Measurements from ENCODE around the gene TNC. TPM values are rescaled to one million over a fixed set of nuclear protein-coding genes. Genes with fewer than 3 reads are reported as not detected.

The TNC gene
- total RNA-seq, 1 experiment from 2014 or later: 11.4 TPM

DNA sequence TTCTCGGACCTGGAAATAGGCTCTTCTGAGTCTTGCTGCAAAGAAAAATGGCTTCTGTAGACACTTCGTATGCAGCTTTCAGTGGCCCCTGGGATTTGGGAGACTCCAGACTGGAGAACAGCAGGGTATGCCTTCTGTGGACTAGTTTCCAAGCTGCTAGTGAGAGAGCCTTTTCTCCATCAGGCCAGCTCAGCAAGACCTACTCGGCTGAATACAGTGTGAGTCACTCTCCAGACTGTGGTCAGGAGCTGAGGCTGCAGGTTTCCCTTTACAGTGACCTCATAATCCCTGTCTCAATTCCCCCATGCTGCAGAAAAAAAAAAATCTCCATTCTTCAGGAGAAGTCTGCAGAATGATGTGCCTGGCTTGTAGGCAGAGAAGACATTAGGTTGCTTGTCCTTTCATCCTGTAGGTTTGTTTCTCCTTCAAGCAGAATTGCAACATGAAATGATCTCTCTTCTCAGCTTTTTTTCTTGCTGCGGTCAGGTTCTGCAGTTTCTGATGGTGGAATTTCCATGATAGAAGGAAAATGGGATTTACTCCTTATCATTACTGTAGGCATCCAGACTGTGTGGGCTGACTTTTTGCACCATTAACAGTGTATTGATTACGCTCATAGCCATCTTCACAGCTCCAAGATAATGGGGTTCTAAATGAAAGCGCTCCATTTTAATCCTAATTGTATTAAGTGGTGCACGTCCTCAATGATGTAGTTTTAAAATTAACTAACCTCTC is 109.3 kb downstream of the TNC start:
- H3K9me3 Mint-ChIP-seq (ENCODE audit: unreplicated experiment): no peaks in the 10 kb centered on the region
- BruUV-seq (replicated peaks): no TSS peak
- CTCF ChIA-PET: interaction anchor here (0.6 kb wide), 1 partner anchor 603 kb away, joined by 3 read pairs; no protein-coding TSS in a partner anchor
- H3K27me3 Mint-ChIP-seq (ENCODE audit: insufficient read depth, unreplicated experiment): no peaks in the 10 kb centered on the region
- Histone ChIP-seq H3K27me3 (replicated peaks; ENCODE audit: control insufficient read depth, insufficient read depth, low read length) (no peaks in the 10 kb centered on the region), H3K36me3 (ENCODE audit: control insufficient read depth, insufficient read depth, low read length) (no peaks in the 10 kb centered on the region), H3K4me3 (ENCODE audit: low read depth, low read length) (no peak overlapping the region), H3K9me3 (no peaks in the 10 kb centered on the region), H3K4me1 (no peaks in the 10 kb centered on the region)
- no peaks in the 10 kb centered on the region for H3K36me3 Mint-ChIP-seq (ENCODE audit: insufficient read depth, unreplicated experiment)
- intact Hi-C loops (cut with micrococcal nuclease; ENCODE audit: unreplicated experiment): no loop called here
- TF ChIP-seq, protein P1, sequence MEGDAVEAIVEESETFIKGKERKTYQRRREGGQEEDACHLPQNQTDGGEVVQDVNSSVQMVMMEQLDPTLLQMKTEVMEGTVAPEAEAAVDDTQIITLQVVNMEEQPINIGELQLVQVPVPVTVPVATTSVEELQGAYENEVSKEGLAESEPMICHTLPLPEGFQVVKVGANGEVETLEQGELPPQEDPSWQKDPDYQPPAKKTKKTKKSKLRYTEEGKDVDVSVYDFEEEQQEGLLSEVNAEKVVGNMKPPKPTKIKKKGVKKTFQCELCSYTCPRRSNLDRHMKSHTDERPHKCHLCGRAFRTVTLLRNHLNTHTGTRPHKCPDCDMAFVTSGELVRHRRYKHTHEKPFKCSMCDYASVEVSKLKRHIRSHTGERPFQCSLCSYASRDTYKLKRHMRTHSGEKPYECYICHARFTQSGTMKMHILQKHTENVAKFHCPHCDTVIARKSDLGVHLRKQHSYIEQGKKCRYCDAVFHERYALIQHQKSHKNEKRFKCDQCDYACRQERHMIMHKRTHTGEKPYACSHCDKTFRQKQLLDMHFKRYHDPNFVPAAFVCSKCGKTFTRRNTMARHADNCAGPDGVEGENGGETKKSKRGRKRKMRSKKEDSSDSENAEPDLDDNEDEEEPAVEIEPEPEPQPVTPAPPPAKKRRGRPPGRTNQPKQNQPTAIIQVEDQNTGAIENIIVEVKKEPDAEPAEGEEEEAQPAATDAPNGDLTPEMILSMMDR (IDR thresholded peaks at IDR 0.05; ENCODE audit: insufficient read depth in 1 of 2, low read depth in 1 of 2, low read length in 1 of 2, severe bottlenecking in 1 of 2, unreplicated experiment in 1 of 2): no peak
- peaks cover 2% of the 10 kb centered on the region for H3K4me1 Mint-ChIP-seq (ENCODE audit: low read depth, unreplicated experiment)
- DNase-seq: no peak
- no peak overlapping the region for H3K4me3 Mint-ChIP-seq (ENCODE audit: unreplicated experiment)
- no peak overlapping the region for H3K27ac Mint-ChIP-seq (ENCODE audit: unreplicated experiment)
- POLR2A ChIA-PET: interaction anchor here (0.7 kb wide), 1 partner anchor 92 kb away, joined by 3 read pairs; no protein-coding TSS in a partner anchor

DNA sequence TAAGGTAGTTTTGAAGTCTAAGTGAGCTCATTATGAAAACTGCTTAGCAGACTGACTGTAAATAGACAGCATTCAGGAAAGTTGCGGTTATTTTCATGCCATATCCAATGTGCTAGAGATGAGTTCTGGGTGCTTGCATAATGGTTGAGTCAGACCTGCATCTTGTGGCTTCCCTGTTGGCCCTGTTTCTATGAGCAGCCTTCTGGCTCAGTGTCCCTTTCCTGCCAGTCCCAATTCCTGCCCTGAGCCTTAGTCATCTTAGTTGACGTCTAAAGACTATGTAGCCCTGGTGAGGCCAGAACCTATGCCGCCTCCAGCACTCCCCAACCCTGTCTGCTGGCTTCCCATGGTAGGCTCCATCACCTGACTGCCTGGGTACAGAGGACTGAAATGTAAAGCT is 111.3 kb downstream of the TNC start:
- Histone ChIP-seq H3K27me3 (replicated peaks; ENCODE audit: control insufficient read depth, insufficient read depth, low read length) (no peaks in the 10 kb centered on the region), H3K36me3 (ENCODE audit: control insufficient read depth, insufficient read depth, low read length) (no peaks in the 10 kb centered on the region), H3K4me3 (ENCODE audit: low read depth, low read length) (no peak overlapping the region), H3K9me3 (no peaks in the 10 kb centered on the region), H3K4me1 (no peaks in the 10 kb centered on the region)
- CTCF ChIA-PET: interaction anchor here (0.8 kb wide), 1 partner anchor 9 kb away, joined by 3 read pairs; no protein-coding TSS in a partner anchor
- Mint-ChIP-seq H3K36me3 (ENCODE audit: insufficient read depth, unreplicated experiment) (no peaks in the 10 kb centered on the region), H3K27ac (ENCODE audit: unreplicated experiment) (no peak overlapping the region), H3K9me3 (ENCODE audit: unreplicated experiment) (no peaks in the 10 kb centered on the region), H3K4me3 (ENCODE audit: unreplicated experiment) (no peak overlapping the region), H3K27me3 (ENCODE audit: insufficient read depth, unreplicated experiment) (no peaks in the 10 kb centered on the region), H3K4me1 (ENCODE audit: low read depth, unreplicated experiment) (no peaks in the 10 kb centered on the region)
- BruUV-seq (replicated peaks): no TSS peak
- TF ChIP-seq, protein P1 (IDR thresholded peaks at IDR 0.05; ENCODE audit: insufficient read depth in 1 of 2, low read depth in 1 of 2, low read length in 1 of 2, severe bottlenecking in 1 of 2, unreplicated experiment in 1 of 2): no peak
- DNase-seq: no peak
- intact Hi-C loops (cut with micrococcal nuclease; ENCODE audit: unreplicated experiment): no loop called here
- POLR2A ChIA-PET: no interaction called here

DNA sequence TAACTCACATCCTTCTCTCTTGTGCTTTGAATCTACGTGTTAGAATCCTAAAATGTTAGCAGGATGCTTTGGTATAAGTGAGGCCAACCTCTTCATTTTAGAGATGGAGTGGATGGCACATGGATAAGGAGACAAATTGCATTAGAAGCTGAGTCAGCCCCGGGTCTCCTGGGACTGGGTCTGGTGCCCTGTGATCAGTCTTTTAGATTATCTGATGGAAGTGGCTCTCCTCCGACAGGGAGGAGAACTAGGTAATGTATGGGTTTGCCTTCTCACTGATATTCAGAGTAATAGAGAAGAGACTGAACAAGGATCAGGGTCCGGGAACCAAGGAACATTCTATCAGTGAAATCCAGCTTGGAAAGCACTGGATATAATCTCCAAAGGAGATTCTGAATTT is 112.6 kb downstream of the TNC start:
- no peak for DNase-seq
- TF ChIP-seq, protein P1 (IDR thresholded peaks at IDR 0.05; ENCODE audit: insufficient read depth in 1 of 2, low read depth in 1 of 2, low read length in 1 of 2, severe bottlenecking in 1 of 2, unreplicated experiment in 1 of 2): no peak
- Histone ChIP-seq H3K4me1 (no peaks in the 10 kb centered on the region), H3K4me3 (ENCODE audit: low read depth, low read length) (no peak overlapping the region), H3K27me3 (replicated peaks; ENCODE audit: control insufficient read depth, insufficient read depth, low read length) (no peaks in the 10 kb centered on the region), H3K36me3 (ENCODE audit: control insufficient read depth, insufficient read depth, low read length) (no peaks in the 10 kb centered on the region), H3K9me3 (no peaks in the 10 kb centered on the region)
- intact Hi-C loops (cut with micrococcal nuclease; ENCODE audit: unreplicated experiment): no loop called here
- no peaks in the 10 kb centered on the region for H3K9me3 Mint-ChIP-seq (ENCODE audit: unreplicated experiment)
- H3K4me3 Mint-ChIP-seq (ENCODE audit: unreplicated experiment): no peak overlapping the region
- no peaks in the 10 kb centered on the region for H3K36me3 Mint-ChIP-seq (ENCODE audit: insufficient read depth, unreplicated experiment)
- H3K27me3 Mint-ChIP-seq (ENCODE audit: insufficient read depth, unreplicated experiment): no peaks in the 10 kb centered on the region
- ChIA-PET CTCF (no interaction called here), POLR2A (no interaction called here)
- BruUV-seq (replicated peaks): no TSS peak
- H3K4me1 Mint-ChIP-seq (ENCODE audit: low read depth, unreplicated experiment): no peaks in the 10 kb centered on the region
- no peak overlapping the region for H3K27ac Mint-ChIP-seq (ENCODE audit: unreplicated experiment)
